Spinal cord (tissue), 10 donors: Measurements from ENCODE around the gene NTRK3. TPM values are rescaled to one million over a fixed set of nuclear protein-coding genes. Genes with fewer than 3 reads are reported as not detected.

ENCODE experiments used
- DNase-seq, 6 donors: peaks; one replicate each; pipeline versions ENCODE4 v3.0.0 to v3.0.0-alpha.2; 2013 to 2015; ENCODE audit warnings: low spot score in 6 of 6, low read depth in 4 of 6
- H3K27ac ChIP-seq: one replicate; pipeline ENCODE4 v1.5.1; 2013; ENCODE audit warnings: low read depth, low read length, control low read depth
- H3K27me3 ChIP-seq: one replicate; pipeline ENCODE4 v1.6.1; 2013; ENCODE audit warnings: low read length; ENCODE audit not compliant: control insufficient read depth, insufficient read depth
- H3K36me3 ChIP-seq: one replicate; pipeline ENCODE4 v1.6.1; 2013; ENCODE audit warnings: low read length; ENCODE audit not compliant: control insufficient read depth, insufficient read depth
- H3K4me1 ChIP-seq: one replicate; pipeline ENCODE4 v1.6.1; 2013; ENCODE audit warnings: low read length; ENCODE audit not compliant: control insufficient read depth, insufficient read depth
- H3K4me3 ChIP-seq: one replicate; pipeline ENCODE4 v1.5.1; 2013; ENCODE audit warnings: low read depth, low read length, control low read depth
- H3K9me3 ChIP-seq: one replicate; pipeline ENCODE4 v1.6.1; 2013; ENCODE audit warnings: low read length; ENCODE audit not compliant: control insufficient read depth, insufficient read depth
- WGBS: methylation state at CpG from one replicate; pipeline ENCODE4 v1.1.5; 2013; ENCODE audit warnings: missing lambda C conversion rate; ENCODE audit not compliant: insufficient coverage; 5-methylcytosine and 5-hydroxymethylcytosine counted together
- polyA plus RNA-seq, 2 donors: library from polyadenylated mRNA; unstranded; fragments of 120-200 nt; gene quantifications; one replicate each; pipeline ENCODE4 v1.2.1, GENCODE V29; 2013; ENCODE audit not compliant: insufficient read length in 2 of 2
- total RNA-seq, 2 donors: library from RNA; depleted of rRNA in 1 of 2; stranded (reverse); fragments of 120-200 nt in 1 of 2; fragments of >200 nt in 1 of 2; gene quantifications; one replicate each; pipeline versions ENCODE4 v1.2.3 to v1.2.4, GENCODE V29; 2013 to 2014
- donor health status: healthy.

The NTRK3 gene
- total and polyA plus RNA-seq, 4 donors: 49.5 to 68.1 (median 60.9) TPM

DNA sequence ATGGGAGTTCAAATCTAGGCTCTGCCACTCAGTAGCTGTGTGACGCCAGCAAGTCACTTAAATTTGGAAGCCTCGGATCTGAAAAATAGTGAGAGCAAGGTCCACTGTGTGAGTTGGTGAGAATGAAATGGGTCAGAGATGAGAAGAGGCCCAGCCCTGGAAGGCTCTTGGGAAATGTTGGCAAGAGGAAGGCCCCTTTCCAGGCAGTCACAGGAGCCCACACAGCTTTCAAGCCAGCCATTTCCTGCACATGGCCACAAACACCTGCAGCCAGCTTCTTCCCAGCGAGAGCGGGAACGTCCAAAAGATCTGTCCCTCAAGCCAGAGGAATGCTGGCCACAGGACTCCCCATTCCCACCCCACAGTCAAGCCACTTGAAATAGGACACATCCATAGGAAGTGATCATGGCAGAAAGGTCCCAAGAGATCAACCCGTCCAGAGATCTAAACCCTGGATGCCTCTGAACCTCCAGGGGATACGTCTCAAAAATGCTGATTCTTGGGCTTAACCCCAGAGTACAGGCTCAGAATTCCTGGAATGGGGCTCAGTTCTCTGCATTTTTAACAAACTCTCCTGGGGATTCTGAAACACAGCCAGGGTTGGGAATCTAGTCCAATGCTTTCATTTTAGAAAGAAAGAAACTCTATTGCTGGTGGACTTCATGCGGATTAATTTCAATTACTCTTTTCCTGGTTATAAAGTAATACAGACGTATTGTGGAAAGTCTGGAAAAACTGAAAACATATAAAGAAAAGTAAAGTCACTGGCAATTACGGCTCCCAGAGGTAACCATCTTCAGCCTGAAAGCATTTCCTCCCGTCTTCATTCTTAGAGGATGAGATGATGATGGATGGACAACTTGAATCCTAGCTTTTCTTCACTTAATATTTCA is 35.9 kb downstream of the NTRK3 start:
- no peak overlapping the region for H3K27ac ChIP-seq
- no peak for DNase-seq
- no peaks in the 10 kb centered on the region for H3K27me3 ChIP-seq
- peaks cover 57% of the 10 kb centered on the region for H3K4me1 ChIP-seq
- H3K4me3 ChIP-seq: no peak overlapping the region
- peaks cover under 1% of the 10 kb centered on the region for H3K36me3 ChIP-seq
- WGBS: 82% methylated on average over 7 of the region's 11 CpGs
- H3K9me3 ChIP-seq: no peaks in the 10 kb centered on the region

DNA sequence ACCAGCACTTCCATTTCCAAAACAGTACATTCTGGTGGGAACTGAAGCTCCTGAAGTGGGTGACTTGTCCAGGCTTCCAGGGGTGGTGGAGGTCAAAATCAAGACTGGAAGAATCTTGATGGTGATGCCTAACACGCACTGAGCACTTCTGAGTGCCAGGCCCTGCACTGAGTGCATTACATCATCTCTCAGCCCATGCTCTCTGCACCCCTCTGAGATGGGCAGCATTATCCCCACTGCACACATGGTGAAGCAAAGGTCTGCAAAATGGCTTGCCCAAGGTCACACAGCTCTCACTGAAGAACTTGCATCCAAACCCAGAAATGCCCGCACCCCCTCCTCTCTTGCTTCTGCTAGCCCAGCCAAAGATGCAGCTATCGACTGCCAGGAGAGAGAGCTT is 36.9 kb downstream of the NTRK3 start:
- Histone ChIP-seq H3K4me3 (no peak overlapping the region), H3K27ac (no peak overlapping the region), H3K9me3 (no peaks in the 10 kb centered on the region), H3K36me3 (no peaks in the 10 kb centered on the region), H3K27me3 (no peaks in the 10 kb centered on the region), H3K4me1 (peaks cover 58% of the 10 kb centered on the region)
- DNase-seq: no peak
- 77% methylated on average over 1 of the region's 3 CpGs for WGBS

DNA sequence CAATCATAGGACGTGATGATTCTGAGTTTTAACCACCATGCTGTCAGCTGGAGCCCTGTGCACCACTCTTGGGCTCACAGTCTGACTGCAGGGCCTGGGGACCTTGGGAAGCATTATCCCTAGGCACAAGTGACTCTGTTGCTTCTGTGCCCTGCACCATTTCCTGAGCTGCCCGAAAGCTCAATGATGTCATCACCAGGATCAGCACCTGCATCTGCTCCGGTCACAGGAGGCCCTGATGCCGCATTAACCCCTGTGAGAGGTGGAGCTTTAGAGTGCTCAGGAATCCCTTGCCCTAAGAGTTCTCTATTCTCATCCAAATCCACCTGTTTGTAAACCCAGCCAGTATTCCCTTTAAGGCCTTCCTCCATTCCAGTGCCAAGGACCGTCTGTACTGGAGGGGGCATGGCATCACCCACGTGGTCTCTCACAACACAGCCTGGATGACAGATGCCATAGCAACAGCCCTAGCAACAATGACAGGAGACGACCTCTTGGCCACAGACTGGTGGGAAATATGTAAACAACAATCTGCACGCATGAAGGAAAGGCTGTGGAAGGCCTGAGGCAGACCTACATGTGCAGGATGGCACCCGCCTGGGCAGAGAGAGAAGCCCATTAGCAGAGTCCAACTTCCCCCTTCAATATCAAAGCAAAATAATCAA is 37.9 kb downstream of the NTRK3 start:
- Histone ChIP-seq H3K4me3 (no peak overlapping the region), H3K27me3 (no peaks in the 10 kb centered on the region), H3K9me3 (no peaks in the 10 kb centered on the region), H3K4me1 (peaks cover 52% of the 10 kb centered on the region), H3K27ac (no peak overlapping the region), H3K36me3 (no peaks in the 10 kb centered on the region)
- DNase-seq: peak in 2 of 6 donors; percentile 48 to 65
- 43% methylated on average over 8 of the region's 9 CpGs for WGBS

DNA sequence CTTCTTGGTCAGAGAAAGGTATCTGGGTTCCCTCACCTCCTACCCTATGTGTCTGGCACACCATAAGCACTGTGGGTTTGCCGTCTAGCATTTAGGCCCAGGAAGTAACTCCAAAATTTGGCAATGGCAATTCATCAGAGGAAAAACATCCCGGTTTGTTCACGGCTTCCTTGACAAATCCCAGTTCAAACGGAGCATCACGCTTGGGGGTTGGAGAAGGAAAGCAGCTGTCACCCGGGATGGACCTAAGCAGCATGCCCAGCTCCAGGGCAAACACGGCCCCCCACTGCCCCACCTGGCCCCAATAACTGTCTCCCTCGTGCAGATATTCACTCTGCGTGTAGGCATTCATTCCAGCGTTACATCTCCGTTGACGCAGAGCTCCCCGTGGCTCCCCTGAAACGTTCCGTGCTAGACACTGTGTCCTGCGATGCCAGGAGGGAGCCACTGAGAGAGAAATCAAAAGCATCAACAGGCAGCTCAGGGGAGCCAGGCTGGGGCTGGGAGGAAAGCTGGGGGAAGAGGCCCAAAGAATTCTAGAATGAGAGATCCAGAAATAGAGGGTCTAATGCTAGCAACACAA is 41.4 kb downstream of the NTRK3 start:
- peak in 2 of 6 donors; percentile 39 to 43 for DNase-seq
- no peaks in the 10 kb centered on the region for H3K27me3 ChIP-seq
- no peaks in the 10 kb centered on the region for H3K9me3 ChIP-seq
- H3K4me1 ChIP-seq: peaks cover 32% of the 10 kb centered on the region
- H3K4me3 ChIP-seq: no peak overlapping the region
- H3K36me3 ChIP-seq: peaks cover 4% of the 10 kb centered on the region
- 43% methylated on average over 16 of the region's 16 CpGs for WGBS
- H3K27ac ChIP-seq: no peak overlapping the region

DNA sequence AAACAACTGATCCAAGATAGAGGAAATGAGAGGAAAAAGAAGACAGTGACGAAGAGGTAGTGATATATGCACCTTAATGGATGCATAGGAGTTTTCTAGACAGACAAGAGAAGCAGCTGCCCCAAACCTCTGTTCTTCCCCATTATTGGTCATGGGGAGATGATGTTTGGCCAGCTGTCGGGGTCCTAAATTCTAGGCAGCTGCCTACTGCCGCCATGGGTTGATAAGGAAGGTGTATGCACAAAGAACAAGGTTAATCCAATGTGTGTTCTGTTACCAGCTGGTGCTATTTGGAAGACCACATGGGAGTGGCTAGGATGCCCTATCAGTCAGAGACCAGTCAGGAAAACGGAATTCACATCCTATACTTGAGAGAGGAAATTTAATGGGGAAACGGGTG is 47.4 kb downstream of the NTRK3 start:
- WGBS: 100% methylated on average over 1 of the region's 5 CpGs
- Histone ChIP-seq H3K9me3 (no peaks in the 10 kb centered on the region), H3K27me3 (no peaks in the 10 kb centered on the region), H3K4me1 (peaks cover 24% of the 10 kb centered on the region), H3K36me3 (peaks cover 10% of the 10 kb centered on the region), H3K4me3 (no peak overlapping the region), H3K27ac (no peak overlapping the region)
- DNase-seq: no peak

DNA sequence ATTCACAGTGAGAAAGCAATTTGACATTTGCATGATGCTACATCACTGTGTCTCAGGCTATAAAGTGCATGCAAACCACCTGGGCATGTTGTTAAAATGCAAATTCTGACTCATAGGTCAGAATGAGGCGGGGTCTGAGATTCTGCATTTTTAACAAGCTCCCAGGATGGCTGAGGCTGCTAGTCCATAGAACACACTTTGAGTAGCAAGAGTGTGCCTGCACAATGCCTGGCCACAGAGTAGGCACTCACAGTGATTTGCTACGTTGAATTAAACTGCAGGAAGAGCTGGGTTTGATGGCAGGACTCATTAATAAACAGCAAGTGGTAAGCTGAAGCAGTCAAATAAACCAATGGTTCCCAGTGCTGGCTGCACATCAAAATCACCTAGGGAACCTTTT is 48.1 kb downstream of the NTRK3 start:
- peaks cover 24% of the 10 kb centered on the region for H3K4me1 ChIP-seq
- no peaks in the 10 kb centered on the region for H3K9me3 ChIP-seq
- no peaks in the 10 kb centered on the region for H3K27me3 ChIP-seq
- no peak overlapping the region for H3K27ac ChIP-seq
- peaks cover 10% of the 10 kb centered on the region for H3K36me3 ChIP-seq
- peak; percentile 19 to 92 (median 54) for DNase-seq
- WGBS: 19% methylated on average over 2 of the region's 2 CpGs
- H3K4me3 ChIP-seq: no peak overlapping the region

DNA sequence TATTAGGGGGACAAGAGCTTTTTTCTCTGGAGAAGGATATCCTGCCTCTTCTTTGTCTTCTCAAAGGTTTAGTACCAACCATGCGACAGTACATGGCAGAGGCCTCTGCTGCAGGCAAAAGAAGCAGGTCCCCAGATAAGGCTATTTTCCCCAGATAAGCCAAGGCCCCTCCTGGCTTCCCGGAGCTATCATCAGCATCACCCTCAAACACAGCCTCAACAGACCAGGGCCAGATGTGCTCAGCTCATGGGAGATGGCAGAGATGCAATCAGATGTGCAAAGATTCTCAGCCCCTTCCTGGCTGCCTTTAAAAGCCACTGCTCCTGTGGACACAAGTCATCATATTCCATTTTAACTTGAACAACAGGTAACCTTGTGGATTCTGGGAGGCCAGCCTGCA is 49.0 kb downstream of the NTRK3 start:
- WGBS: 94% methylated on average over 2 of the region's 2 CpGs
- no peaks in the 10 kb centered on the region for H3K9me3 ChIP-seq
- no peak overlapping the region for H3K27ac ChIP-seq
- peaks cover 25% of the 10 kb centered on the region for H3K4me1 ChIP-seq
- H3K27me3 ChIP-seq: no peaks in the 10 kb centered on the region
- DNase-seq: no peak
- no peak overlapping the region for H3K4me3 ChIP-seq
- H3K36me3 ChIP-seq: peaks cover 7% of the 10 kb centered on the region

DNA sequence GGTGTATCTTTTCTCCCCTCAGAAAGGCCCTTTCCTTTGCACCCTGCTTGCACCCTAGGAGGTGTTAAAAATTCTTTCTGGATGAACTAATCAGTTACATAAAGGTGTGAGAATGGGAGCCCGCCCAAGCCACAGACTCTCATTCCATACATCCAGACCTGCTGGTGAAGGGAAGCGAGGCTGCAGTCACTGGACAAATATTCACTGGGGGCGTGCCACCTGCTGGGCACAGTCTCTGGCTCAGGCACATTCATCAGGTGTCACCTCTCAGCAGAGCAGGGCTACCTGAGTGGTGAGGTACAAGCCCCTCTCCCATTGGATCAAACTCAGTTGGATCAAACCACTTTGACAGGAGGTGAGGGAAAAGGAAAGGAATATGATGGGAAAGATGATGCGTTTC is 52.0 kb downstream of the NTRK3 start:
- H3K27ac ChIP-seq: no peak overlapping the region
- 96% methylated on average over 3 of the region's 4 CpGs for WGBS
- peaks cover 7% of the 10 kb centered on the region for H3K36me3 ChIP-seq
- H3K4me1 ChIP-seq: peaks cover 30% of the 10 kb centered on the region
- H3K9me3 ChIP-seq: no peaks in the 10 kb centered on the region
- H3K27me3 ChIP-seq: no peaks in the 10 kb centered on the region
- no peak overlapping the region for H3K4me3 ChIP-seq
- DNase-seq: no peak

DNA sequence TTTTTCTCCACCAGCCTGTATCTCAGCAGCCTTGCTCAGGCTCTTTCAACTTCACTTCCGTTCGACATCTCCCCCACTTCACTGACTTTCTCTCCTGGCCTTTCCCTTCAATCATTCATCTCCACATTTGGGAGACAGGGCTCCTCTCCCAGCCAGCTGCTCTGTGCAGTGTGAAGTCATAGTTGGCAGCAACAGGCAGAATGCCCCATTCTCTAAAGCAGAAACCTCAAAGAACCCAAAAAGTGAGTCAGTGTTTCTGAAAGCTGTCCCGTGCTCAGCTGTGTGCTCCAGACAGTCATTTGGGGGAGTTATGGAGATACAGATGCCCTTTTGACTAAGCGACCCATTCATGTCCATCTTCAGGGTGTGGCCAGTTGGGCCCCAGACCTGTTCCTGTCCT is 54.3 kb downstream of the NTRK3 start:
- no peak overlapping the region for H3K4me3 ChIP-seq
- peak in 1 of 6 donors; percentile 30 for DNase-seq
- WGBS: 67% methylated on average over 3 of the region's 4 CpGs
- H3K4me1 ChIP-seq: peaks cover 18% of the 10 kb centered on the region
- H3K27me3 ChIP-seq: no peaks in the 10 kb centered on the region
- H3K27ac ChIP-seq: no peak overlapping the region
- peaks cover 7% of the 10 kb centered on the region for H3K36me3 ChIP-seq
- H3K9me3 ChIP-seq: no peaks in the 10 kb centered on the region
